ENCODE measurements around the gene CCDC88B.
A peak's percentile ranks its signal among the peaks of the same experiment; 100 is the strongest.
"Not testable (repeated sequence)": the region's sequence is repeated elsewhere in the genome, so short reads cannot be mapped to it uniquely, and the experiment has no call there.

CCDC88B gene

DNA sequence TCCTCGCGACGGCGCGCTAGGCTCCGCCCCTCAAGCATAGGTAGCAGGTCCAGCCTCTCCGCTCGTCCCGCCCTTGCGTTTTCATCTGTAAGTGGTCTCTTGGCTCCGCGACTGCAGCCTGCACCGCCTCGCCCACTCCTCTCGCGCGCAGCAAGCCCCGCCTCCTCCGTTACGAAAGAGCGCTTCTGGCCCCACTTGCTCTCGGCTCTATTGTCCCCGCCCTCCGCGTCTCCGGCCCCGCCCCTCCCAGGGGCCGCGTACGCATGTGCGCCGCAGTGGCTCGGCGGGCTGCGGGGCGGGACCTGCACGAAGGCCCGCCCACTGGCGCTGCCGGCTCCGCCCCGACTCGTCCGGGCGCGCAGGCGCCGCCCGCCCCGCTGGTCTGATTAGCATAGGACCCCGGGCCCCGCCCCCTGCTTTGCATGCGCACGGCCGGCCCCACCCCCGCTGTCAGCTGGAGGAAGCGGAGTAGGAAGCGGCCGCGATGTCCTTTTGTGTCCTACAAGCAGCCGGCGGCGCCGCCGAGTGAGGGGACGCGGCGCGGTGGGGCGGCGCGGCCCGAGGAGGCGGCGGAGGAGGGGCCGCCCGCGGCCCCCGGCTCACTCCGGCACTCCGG lies 34.8 kb upstream of the CCDC88B start, which contains the start of gene ESRRA:
Gene ESRRA (plus strand): TSS at position 450 of the 616 bp plus-strand sequence. CDS start 1,656 bp downstream, outside the sequence.
- DNase-seq (ENCODE audit: low read depth in 1 of 2, low spot score in 1 of 2): peak; percentile 99

DNA sequence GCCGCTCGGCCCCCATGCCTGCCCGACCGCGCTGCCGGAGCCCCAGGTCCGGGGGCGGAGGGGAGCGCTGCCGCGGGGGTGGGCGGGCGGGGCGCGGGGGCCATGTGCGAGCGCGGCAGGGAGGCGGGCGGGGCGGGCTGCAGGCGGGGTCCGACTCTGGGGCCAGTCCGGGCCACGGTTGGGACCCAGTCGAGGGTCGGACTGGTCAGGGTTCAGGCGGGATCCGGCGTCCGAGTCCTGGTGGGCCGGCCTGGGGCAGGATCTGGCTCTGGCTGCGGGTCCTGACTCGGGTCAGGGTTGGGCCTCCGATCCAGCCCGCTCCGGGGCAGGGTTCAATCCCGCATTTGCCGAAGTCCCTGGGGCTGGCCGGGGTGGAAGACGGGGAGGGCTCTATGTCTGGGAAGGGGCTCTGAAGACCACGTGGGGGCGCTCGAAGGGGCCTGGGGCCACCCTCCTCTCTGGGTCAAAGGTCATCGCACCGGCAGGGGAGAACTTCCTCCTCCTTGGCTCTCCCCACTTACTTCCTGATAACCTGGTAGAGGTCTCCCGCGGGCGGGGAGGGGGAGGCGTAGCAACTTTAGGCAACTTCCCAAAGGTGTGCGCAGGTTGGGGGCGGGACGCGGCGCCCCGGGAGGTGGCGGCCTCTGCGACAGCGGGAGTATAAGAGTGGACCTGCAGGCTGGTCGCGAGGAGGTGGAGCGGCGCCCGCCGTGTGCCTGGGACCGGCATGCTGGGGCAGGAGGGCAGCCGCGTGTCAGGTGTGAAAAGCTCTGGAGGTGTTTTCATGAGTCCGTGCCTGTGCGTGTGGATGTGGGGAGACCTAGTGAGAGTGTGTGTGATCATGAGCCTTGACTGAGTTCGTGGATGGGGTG lies 34.1 kb upstream of the CCDC88B start:
- peak; percentile 48 to 57 for DNase-seq (ENCODE audit: low read depth in 1 of 2, low spot score in 1 of 2)

DNA sequence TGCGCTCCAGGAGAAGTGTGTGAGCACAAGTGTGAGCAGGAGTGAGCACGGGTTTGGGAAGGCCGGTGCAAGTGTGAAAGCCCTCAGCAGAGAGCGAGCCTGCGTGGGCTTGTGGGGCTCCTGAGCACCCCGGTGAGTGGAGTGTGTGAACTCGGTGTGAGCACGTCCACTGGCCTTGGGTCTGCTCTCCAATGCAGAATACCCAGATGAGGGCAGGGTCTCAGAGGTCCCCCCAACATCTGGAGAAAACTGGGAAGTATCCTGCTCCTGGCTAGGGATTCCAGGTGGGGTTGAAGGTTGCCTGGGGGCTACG lies 33.5 kb upstream of the CCDC88B start:
- no peak for DNase-seq (ENCODE audit: low read depth in 1 of 2, low spot score in 1 of 2)

DNA sequence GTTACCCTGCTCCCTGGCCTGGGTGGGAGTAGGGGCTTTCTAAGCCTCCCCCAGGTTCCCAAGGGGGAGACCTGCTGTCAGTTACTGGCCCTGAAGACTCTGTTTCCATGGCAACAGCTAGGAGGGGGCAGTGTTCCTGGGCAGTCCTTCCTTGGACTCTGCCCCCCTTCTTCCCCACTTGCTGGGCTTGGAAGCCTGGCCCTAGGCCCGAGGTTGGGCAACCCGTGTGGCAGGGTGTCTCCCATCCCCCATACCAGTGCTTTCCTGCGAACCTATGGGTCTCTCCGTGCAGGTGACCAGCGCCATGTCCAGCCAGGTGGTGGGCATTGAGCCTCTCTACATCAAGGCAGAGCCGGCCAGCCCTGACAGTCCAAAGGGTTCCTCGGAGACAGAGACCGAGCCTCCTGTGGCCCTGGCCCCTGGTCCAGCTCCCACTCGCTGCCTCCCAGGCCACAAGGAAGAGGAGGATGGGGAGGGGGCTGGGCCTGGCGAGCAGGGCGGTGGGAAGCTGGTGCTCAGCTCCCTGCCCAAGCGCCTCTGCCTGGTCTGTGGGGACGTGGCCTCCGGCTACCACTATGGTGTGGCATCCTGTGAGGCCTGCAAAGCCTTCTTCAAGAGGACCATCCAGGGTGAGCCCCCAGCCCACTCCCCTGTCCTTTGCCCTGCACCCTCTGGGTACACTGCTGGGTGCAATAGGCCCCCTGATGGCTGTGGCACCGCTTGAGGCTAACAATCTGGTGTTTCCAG lies 33.0 kb upstream of the CCDC88B start:
- no peak for DNase-seq (ENCODE audit: low read depth in 1 of 2, low spot score in 1 of 2)

DNA sequence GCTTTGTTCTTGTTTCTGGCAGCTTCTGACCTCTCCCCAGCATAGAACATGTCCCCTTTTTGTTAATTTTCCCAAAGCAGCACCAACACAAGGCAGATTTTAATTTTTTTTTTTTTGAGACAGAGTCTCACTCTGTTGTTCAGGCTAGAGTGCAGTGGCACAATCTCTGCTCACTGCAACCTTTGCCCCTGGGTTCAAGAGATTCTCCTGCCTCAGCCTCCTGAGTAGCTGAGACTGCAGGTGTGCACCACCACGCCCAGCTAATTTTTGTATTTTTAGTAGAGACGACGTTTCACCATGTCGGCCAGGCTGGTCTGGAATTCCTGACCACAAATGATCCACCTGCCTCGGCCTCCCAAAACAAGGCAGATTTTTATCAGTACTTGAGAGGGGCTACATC lies 32.2 kb upstream of the CCDC88B start:
- DNase-seq (ENCODE audit: low read depth in 1 of 2, low spot score in 1 of 2): not testable (repeated sequence)

DNA sequence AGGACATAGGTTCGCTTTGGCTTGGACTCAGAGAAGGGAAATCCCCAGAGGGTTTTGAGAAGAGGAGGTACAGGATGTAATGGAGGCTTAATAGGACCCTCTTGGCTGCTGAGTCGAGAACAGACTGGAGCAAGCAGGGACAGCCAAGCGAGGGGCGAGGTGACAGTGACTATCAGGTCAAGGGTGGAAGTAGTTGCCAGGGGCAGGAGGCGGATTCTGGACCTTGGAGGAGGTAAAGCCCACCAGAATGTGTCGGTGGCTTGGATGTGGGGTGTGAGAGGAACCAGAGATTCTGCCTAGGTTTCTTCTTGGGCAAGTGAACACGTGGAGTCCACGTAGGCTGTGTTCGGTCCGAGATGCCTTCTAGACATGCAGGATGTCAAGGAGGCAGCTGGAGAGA lies 27.1 kb upstream of the CCDC88B start:
- DNase-seq (ENCODE audit: low read depth in 1 of 2, low spot score in 1 of 2): no peak

DNA sequence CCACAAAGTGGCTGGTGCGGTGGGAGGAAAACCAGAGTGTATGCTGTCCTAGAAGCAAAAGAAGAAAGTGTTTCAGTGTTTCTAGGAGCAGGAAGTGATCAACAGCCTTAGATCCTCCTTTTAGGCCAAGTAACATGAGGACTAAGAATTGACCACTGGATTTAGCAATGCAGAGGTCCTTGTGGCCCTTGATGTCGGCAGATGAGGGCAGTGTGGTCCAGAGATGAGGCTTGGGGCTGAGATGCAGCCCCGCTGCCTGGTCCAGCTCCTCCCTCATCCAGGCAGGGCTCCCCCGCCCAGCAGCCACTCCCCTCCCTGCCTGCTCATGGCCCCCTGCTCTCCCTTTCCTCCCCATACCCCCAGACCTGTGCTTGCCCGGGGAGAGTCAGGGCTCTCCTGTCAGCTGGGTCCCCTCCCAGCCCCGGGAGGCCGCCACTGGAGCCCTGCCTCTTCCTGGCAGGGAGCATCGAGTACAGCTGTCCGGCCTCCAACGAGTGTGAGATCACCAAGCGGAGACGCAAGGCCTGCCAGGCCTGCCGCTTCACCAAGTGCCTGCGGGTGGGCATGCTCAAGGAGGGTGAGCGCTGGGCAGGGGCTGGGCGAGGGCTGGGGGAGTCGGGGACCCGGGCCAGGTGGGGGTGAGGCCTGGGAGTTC lies 26.4 kb upstream of the CCDC88B start:
- no peak for DNase-seq (ENCODE audit: low read depth in 1 of 2, low spot score in 1 of 2)

DNA sequence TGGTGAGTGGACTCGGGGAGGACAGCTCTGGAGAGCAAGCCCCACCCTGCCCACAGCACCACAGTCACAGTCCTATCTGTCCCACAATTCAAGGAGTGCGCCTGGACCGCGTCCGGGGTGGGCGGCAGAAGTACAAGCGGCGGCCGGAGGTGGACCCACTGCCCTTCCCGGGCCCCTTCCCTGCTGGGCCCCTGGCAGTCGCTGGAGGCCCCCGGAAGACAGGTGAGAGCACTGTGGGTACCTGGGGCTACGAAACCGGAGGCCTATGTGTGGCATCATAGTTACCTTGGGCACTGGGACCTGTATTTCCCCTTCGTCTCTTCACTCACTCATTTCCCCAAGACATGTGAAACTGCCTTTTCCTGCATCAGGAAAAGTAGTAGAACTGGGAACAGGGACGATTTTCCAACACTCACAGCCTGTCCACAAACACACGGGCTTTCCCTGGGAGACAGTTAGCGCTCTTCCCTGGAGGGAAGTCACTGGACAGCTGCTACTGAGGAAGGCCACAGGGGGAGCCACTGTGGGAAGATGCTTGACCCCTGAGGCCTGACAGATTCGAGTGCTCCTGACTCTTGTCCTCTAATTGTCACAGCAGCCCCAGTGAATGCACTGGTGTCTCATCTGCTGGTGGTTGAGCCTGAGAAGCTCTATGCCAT lies 25.7 kb upstream of the CCDC88B start:
- DNase-seq (ENCODE audit: low read depth in 1 of 2, low spot score in 1 of 2): no peak

DNA sequence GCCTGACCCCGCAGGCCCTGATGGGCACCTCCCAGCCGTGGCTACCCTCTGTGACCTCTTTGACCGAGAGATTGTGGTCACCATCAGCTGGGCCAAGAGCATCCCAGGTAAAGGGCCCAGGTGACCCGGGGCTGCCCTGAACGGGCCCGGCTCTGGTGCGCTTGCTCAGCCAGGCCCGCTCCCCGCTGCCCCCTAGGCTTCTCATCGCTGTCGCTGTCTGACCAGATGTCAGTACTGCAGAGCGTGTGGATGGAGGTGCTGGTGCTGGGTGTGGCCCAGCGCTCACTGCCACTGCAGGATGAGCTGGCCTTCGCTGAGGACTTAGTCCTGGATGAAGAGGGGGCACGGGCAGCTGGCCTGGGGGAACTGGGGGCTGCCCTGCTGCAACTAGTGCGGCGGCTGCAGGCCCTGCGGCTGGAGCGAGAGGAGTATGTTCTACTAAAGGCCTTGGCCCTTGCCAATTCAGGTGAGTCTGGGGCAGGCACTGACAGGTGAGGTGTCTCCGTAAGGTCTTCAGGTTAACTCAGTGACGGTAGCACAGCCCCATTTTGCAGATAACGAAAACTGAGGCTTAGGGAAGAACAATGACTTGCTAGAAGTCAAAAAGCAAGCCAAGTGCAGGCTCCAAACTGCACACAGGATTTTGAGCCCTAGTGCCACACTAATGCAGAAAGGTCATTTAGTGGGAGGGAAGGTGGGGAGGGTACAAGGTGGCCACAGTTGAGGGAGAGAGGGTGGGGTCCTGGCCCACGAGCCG lies 25.0 kb upstream of the CCDC88B start:
- no peak for DNase-seq (ENCODE audit: low read depth in 1 of 2, low spot score in 1 of 2)

DNA sequence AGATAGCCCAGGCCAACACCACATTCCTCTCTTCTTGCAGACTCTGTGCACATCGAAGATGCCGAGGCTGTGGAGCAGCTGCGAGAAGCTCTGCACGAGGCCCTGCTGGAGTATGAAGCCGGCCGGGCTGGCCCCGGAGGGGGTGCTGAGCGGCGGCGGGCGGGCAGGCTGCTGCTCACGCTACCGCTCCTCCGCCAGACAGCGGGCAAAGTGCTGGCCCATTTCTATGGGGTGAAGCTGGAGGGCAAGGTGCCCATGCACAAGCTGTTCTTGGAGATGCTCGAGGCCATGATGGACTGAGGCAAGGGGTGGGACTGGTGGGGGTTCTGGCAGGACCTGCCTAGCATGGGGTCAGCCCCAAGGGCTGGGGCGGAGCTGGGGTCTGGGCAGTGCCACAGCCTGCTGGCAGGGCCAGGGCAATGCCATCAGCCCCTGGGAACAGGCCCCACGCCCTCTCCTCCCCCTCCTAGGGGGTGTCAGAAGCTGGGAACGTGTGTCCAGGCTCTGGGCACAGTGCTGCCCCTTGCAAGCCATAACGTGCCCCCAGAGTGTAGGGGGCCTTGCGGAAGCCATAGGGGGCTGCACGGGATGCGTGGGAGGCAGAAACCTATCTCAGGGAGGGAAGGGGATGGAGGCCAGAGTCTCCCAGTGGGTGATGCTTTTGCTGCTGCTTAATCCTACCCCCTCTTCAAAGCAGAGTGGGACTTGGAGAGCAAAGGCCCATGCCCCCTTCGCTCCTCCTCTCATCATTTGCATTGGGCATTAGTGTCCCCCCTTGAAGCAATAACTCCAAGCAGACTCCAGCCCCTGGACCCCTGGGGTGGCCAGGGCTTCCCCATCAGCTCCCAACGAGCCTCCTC lies 24.1 kb upstream of the CCDC88B start:
- not testable (repeated sequence) for DNase-seq (ENCODE audit: low read depth in 1 of 2, low spot score in 1 of 2)

DNA sequence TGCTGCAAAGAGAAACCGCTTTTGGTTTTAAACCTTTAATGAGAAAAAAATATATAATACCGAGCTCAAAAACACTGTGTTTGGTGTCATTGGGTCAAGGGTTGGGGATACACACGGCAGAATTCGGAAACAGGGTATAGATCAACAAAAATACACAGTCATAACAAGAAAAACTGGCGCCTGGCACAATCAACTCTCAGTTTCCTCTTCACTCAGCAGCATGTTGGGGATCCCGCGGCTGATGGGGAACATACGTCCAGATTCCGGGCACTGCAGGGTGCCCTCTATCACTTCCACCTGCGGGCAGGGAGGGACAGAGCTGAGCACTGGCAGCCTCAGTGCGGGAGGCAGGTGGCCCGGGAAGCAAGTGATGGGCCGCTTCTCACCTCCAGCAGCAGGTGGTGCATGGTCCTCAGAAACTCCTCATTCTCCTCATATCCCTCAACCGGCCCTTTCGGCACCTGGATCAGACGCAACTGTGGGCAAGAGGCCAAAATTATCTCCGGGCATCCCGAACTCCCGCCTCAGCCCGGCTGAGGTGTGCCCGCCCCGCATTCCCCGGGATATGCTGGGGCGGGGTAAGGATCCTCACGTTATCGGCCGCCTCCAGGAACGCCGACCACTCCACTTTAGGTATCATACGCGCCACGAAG lies 23.2 kb upstream of the CCDC88B start:
- no peak for DNase-seq (ENCODE audit: low read depth in 1 of 2, low spot score in 1 of 2)

DNA sequence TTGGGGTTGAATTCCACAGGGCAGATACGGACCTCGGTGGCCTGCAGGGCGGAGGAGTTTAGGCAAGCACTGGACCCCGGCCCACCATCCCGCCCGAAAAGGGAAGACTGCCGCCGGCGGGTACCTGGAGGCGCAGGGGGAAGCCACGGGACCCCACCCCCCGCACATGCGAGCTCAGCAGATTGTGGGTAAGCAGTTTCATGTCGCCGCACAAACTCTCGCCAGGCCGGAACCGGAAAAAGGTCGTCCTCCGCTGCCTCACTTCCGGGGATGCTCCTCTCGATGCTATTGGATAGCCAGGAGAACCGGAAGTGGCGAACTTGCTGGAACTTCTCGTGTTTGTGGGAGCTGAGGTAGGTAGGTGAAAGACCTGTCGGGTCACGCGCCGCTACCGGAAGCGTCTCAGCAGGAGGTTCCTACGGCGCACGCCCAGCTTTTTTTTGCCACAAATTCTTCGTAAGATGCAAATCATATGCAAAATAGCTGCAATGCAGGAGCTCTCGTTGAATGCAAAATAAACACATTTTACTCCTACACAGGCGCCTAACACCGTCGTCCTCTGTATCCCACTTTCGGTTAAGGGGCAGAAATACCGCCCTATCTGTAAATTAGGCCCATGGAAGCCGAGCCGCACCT lies 22.6 kb upstream of the CCDC88B start, which contains the start of gene TRMT112:
Gene TRMT112 (minus strand): TSS at position 235 of the 636 bp plus-strand sequence. CDS start 33 bp downstream, at position 202.
- DNase-seq (ENCODE audit: low read depth in 1 of 2, low spot score in 1 of 2): peak; percentile 80 to 90

DNA sequence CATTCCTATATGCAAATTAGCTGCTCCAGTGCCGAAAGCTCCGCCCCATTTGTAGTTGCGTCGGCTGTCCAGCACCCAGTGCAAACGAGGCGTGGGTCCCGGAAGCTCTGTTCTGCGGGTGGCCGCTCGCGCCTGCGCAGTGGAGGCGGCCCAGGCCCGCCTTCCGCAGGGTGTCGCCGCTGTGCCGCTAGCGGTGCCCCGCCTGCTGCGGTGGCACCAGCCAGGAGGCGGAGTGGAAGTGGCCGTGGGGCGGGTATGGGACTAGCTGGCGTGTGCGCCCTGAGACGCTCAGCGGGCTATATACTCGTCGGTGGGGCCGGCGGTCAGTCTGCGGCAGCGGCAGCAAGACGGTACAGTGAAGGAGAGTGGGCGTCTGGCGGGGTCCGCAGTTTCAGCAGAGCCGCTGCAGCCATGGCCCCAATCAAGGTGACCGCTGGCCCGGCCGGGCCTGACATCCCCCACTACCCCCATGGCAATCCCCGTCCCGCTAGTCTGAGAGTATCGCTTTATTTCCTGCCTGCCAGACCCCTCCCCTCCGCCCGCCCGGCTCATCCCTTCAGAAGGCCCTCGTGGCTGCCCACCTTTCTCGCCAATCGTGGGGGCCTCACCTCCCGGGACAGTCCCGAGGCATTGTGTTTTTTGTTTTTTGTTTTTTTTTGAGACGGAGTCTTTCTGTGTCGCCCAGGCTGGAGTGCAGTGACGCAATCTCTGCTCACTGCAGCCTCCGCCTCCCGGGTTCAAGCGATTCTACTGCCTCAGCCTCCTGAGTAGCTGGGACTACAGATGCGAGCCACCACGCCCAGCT lies 21.8 kb upstream of the CCDC88B start, which contains the start of gene PRDX5:
Gene PRDX5 (plus strand): TSS at position 161 of the 805 bp plus-strand sequence. CDS start 95 bp downstream, at position 256.
- peak; percentile 87 to 89 for DNase-seq (ENCODE audit: low read depth in 1 of 2, low spot score in 1 of 2)

DNA sequence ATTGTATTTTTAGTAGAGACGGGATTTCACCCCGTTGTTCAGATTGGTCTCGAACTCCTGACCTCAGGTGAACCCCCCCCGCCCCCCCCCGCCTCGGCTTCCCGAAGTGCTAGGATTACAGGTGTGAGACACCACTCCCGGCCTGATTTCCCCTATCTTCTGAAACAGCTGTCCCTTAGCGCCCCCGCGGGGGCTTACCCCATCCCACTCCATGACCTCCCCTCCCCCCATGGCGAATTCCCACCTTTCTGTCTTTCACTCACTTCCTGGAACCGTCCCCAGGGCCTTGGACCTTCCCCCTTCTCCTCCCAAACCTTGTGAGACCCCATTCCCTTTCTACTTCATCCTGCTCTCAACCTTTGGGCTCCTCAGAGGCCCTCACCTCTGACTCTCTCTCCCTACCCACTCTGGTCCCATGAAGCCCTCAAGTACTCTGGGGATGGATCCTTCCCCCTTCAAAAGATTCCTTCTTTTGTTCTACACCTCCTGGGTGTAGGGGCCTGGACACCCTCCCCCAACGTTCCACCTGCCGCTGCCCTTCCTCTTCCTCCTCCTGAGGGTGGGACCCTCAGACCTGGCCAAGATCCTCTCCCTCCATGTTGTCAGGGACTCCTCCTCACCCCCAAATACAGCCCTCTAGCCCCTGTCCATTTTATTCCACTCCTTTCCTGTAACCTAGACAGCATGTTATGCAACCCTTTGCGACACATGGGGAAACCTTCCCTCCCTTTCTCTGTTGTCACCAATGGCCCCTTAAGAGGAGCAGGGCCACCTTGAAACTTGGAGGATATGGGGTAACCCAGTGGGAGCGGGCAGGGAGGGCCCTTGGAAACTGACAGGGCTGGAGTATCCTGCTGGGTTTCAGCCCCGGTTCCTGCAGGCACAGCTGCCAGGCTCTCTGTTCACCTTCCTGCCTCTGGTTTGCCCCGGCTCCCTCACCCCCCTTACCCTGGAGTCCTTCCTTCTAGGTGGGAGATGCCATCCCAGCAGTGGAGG lies 20.9 kb upstream of the CCDC88B start:
- DNase-seq (ENCODE audit: low read depth in 1 of 2, low spot score in 1 of 2): no peak

DNA sequence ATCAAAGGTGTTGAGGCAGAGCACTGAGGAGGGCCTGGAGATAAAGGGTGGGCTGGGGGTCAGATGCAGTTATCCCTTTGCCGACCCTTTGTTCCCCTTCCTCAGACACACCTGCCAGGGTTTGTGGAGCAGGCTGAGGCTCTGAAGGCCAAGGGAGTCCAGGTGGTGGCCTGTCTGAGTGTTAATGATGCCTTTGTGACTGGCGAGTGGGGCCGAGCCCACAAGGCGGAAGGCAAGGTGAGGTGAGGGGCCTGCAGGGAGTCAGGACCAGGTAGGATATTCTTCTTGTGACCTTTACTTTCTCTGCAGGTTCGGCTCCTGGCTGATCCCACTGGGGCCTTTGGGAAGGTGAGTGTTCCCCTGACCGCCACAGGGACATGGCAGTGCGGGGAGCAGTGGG lies 19.4 kb upstream of the CCDC88B start:
- DNase-seq (ENCODE audit: low read depth in 1 of 2, low spot score in 1 of 2): no peak

DNA sequence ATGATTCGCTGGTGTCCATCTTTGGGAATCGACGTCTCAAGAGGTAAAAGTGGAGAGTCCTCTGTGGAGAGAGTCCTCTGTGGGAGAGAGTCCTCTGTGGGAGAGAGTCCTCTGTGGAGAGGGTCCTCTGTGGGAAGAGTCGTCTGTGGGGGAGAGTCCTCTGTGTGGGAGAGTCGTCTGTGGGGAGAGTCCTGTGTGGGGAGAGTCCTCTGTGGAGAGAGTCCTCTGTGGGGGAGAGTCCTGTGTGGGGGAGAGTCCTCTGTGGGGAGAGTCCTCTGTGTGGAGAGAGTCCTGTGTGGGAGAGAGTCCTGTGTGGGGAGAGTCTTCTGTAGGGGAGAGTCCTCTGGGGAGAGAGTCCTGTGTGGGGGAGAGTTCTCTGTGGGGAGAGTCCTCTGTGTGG lies 19.0 kb upstream of the CCDC88B start:
- DNase-seq (ENCODE audit: low read depth in 1 of 2, low spot score in 1 of 2): no peak
